ENCODE data around the gene SLC29A3. TPM values are rescaled to one million over a fixed set of nuclear protein-coding genes. Genes with fewer than 3 reads are reported as not detected.

The SLC29A3 gene
- total and polyA plus RNA-seq, 2 of the 8 experiments (the other 6 are each of a cell fraction or from before 2014, with no cell fraction given) = 14.0 to 24.6 TPM

- TF ChIP-seq KDM1A (IDR thresholded peaks at IDR 0.05; ENCODE audit: borderline replicate concordance, low read length) = no peak
- no peak for TF ChIP-seq CHD2 (IDR thresholded peaks at IDR 0.05; ENCODE audit: low read length)
- no peak for TF ChIP-seq ZNF274 (IDR thresholded peaks at IDR 0.05; ENCODE audit: borderline replicate concordance, extremely low read depth, low read length)
- TF ChIP-seq SUZ12 (IDR thresholded peaks at IDR 0.05; ENCODE audit: low read length) = no peak
- no peak for TF ChIP-seq USF2 (IDR thresholded peaks at IDR 0.05; ENCODE audit: low read length)
- TF ChIP-seq SIRT6 (IDR thresholded peaks at IDR 0.05; ENCODE audit: low read length) = no peak
- TF ChIP-seq RNF2 (IDR thresholded peaks at IDR 0.05; ENCODE audit: borderline replicate concordance, low read depth, low read length, missing control alignments, poor library complexity, severe bottlenecking) = no peak
Observed at GRCh38 chr10:71293446-71294084, 25.5 kb upstream of the SLC29A3 start (continued).

All from H1 (cell line).